Esophagus mucosa (tissue), 1 donor: ENCODE data around the gene CYB561. TPM values are rescaled to one million over a fixed set of nuclear protein-coding genes. Genes with fewer than 3 reads are reported as not detected.
A peak's percentile ranks its signal among the peaks of the same experiment; 100 is the strongest.
"Not testable (repeated sequence)": the region's sequence is repeated elsewhere in the genome, so short reads cannot be mapped to it uniquely, and the experiment has no call there.

Experiments used
- ATAC-seq: fragments of 200-7000 bp; cut with Tn5 transposase; one replicate; pipeline ENCODE4 v1.9.1; 2020
- total RNA-seq: library from RNA; stranded (reverse); gene quantifications from one replicate; pipeline ENCODE4 v1.2.4, GENCODE V29; 2023
- donor health status: DM: yes; HTN: yes; CAD: no.

The CYB561 gene
- total RNA-seq, 1 donor from 2014 or later = 39.7 TPM

- peak; percentile 94 for ATAC-seq
Measured at GRCh38 chr17:63478814-63479494, 32.8 kb upstream of the CYB561 start.

GRCh38 chr17:63477480-63478440, 31.7 kb upstream of the CYB561 start:
- no peak for ATAC-seq

GRCh38 chr17:63476854-63477479, 30.9 kb upstream of the CYB561 start, which contains the start of gene ACE:
TSS of gene ACE (plus strand) at chr17:63477061. CDS start at chr17:63477095, 34 bp downstream.
- ATAC-seq = no peak

GRCh38 chr17:63476459-63476853, 30.4 kb upstream of the CYB561 start:
- ATAC-seq = no peak

GRCh38 chr17:63475491-63476412, 29.6 kb upstream of the CYB561 start:
- no peak for ATAC-seq

GRCh38 chr17:63474586-63475460, 28.7 kb upstream of the CYB561 start:
- no peak for ATAC-seq

- ATAC-seq = no peak
Measured at GRCh38 chr17:63474174-63474573, 28.1 kb upstream of the CYB561 start.

- ATAC-seq = not testable (repeated sequence)
Measured at GRCh38 chr17:63468099-63468498, 22.0 kb upstream of the CYB561 start.

GRCh38 chr17:63464691-63465236, 18.7 kb upstream of the CYB561 start:
- no peak for ATAC-seq

- no peak for ATAC-seq
Measured at GRCh38 chr17:63463771-63464170, 17.7 kb upstream of the CYB561 start.

GRCh38 chr17:63460018-63460417, 13.9 kb upstream of the CYB561 start:
- ATAC-seq = peak; percentile 35

- ATAC-seq = no peak
Measured at GRCh38 chr17:63458478-63458877, 12.4 kb upstream of the CYB561 start.

- ATAC-seq = no peak
Measured at GRCh38 chr17:63455417-63455816, 9.3 kb upstream of the CYB561 start.

GRCh38 chr17:63454915-63455314, 8.8 kb upstream of the CYB561 start:
- no peak for ATAC-seq

- not testable (repeated sequence) for ATAC-seq
Measured at GRCh38 chr17:63454357-63454756, 8.3 kb upstream of the CYB561 start.

GRCh38 chr17:63452962-63453551, 7.0 kb upstream of the CYB561 start:
- peak; percentile 16 for ATAC-seq

GRCh38 chr17:63452046-63452961, 6.2 kb upstream of the CYB561 start:
- no peak for ATAC-seq

GRCh38 chr17:63451150-63451549, 5.0 kb upstream of the CYB561 start:
- no peak for ATAC-seq

GRCh38 chr17:63450551-63450950, 4.4 kb upstream of the CYB561 start:
- no peak for ATAC-seq
